Endodermal cell (in vitro differentiated cells): ENCODE results near the gene AJAP1. TPM values are rescaled to one million over a fixed set of nuclear protein-coding genes. Genes with fewer than 3 reads are reported as not detected.

ENCODE experiments used
- DNase-seq: peaks from one replicate; pipeline ENCODE4 v3.0.0-alpha.2; 2017
- H3K27ac ChIP-seq: 2 replicates; pipeline ENCODE4 v1.5.1; 2013; ENCODE audit warnings: mild to moderate bottlenecking, low read depth, low read length, moderate library complexity
- H3K27me3 ChIP-seq: 2 replicates; pipeline ENCODE4 v1.6.1; 2013; ENCODE audit warnings: mild to moderate bottlenecking, low read length, moderate library complexity; ENCODE audit not compliant: insufficient read depth, control insufficient read depth, poor library complexity, severe bottlenecking
- H3K36me3 ChIP-seq: 2 replicates; pipeline ENCODE4 v1.7.0; 2013; ENCODE audit warnings: mild to moderate bottlenecking, low read length, moderate library complexity; ENCODE audit not compliant: control insufficient read depth, insufficient read depth
- H3K4me1 ChIP-seq: one replicate; pipeline ENCODE4 v1.7.0; 2013; ENCODE audit warnings: low read length; ENCODE audit not compliant: control insufficient read depth, insufficient read depth
- H3K4me3 ChIP-seq: 2 replicates; pipeline ENCODE4 v1.5.1; 2013; ENCODE audit warnings: mild to moderate bottlenecking, low read length, moderate library complexity
- H3K9ac ChIP-seq: 2 replicates; pipeline ENCODE4 v1.6.1; 2013; ENCODE audit warnings: mild to moderate bottlenecking, low read length, moderate library complexity; ENCODE audit not compliant: poor library complexity, severe bottlenecking; ENCODE audit errors: extremely low read depth
- H3K9me3 ChIP-seq: 2 replicates; pipeline ENCODE4 v1.6.1; 2013; ENCODE audit warnings: mild to moderate bottlenecking, low read length, moderate library complexity; ENCODE audit not compliant: control insufficient read depth
- H3K27ac Mint-ChIP-seq: 2 replicates; pipeline ENCODE4 v1.8.0; 2020; ENCODE audit warnings: mixed read lengths
- H3K27me3 Mint-ChIP-seq: 2 replicates; pipeline ENCODE4 v1.8.0; 2021; ENCODE audit warnings: mild to moderate bottlenecking, mixed read lengths; ENCODE audit not compliant: insufficient read depth
- H3K36me3 Mint-ChIP-seq: 2 replicates; pipeline ENCODE4 v1.8.0; 2020; ENCODE audit warnings: low read depth, mixed read lengths
- H3K4me1 Mint-ChIP-seq: 2 replicates; pipeline ENCODE4 v1.8.0; 2020; ENCODE audit warnings: mixed read lengths
- H3K4me3 Mint-ChIP-seq: 2 replicates; pipeline ENCODE4 v1.8.0; 2020; ENCODE audit warnings: mild to moderate bottlenecking, moderate library complexity, mixed read lengths
- H3K9me3 Mint-ChIP-seq: 2 replicates; pipeline ENCODE4 v1.8.0; 2020; ENCODE audit warnings: mild to moderate bottlenecking, mixed read lengths
- WGBS, 2 experiments: methylation state at CpG; one replicate each; pipeline versions ENCODE4 v1.1.5 to v1.1.7; 2013; ENCODE audit warnings: missing lambda C conversion rate in 2 of 2, mixed read lengths in 1 of 2; ENCODE audit not compliant: insufficient coverage in 1 of 2, insufficient read length in 1 of 2; 5-methylcytosine and 5-hydroxymethylcytosine counted together
- total RNA-seq, 2 donors: library from RNA; stranded (reverse); fragmentation: NEBNext Ultra II Directional in 1 of 2; extraction: Animal tissue kit (Norgen Biotek cat#: 25700) in 1 of 2; gene quantifications; 2 replicates in 1 of 2; 3 replicates in 1 of 2; pipeline ENCODE4 v1.2.1, GENCODE V29; 2021
- TF ChIP-seq, protein P1 (sequence below): fragments of 200-600 bp; sonication (generic); conservative IDR thresholded peaks from 2 replicates; pipeline ENCODE4 v1.5.0; 2021; ENCODE audit warnings: antibody characterized with exemption, mild to moderate bottlenecking

AJAP1 gene
- total RNA-seq, 2 donors from 2014 or later = 19.4 to 22.1 TPM

DNA sequence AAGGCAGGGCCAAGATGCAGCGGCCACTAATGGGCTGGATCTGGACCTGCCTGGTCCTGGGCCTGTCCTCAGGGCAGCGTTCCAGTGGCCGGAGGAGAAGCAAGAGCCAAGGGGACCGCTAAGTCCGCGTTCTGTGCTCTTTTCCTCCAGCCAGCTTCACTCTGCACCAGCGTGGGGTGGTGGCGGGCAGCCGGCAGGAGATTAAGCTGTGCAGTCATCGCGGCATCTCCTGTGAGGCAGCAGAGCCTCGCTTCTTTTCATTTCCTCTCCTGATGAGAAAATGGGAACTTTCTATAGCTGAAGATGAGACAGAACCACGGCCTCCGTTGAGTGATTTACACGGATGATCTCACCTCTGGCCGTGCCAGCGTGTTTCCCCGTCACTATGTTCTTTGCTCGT lies 43.4 kb downstream of the AJAP1 start:
- Histone ChIP-seq H3K27ac (no peak overlapping the region), H3K9ac (no peak overlapping the region), H3K4me3 (no peak overlapping the region), H3K36me3 (peaks cover 13% of the 10 kb centered on the region), H3K9me3 (no peaks in the 10 kb centered on the region), H3K27me3 (no peaks in the 10 kb centered on the region), H3K4me1 (no peaks in the 10 kb centered on the region)
- peaks cover 18% of the 10 kb centered on the region for H3K27me3 Mint-ChIP-seq
- WGBS, 2 experiments = 91 to 95% methylated on average over 13 to 19 of the region's 19 CpGs
- H3K27ac Mint-ChIP-seq = no peak overlapping the region
- H3K36me3 Mint-ChIP-seq = peaks cover 14% of the 10 kb centered on the region
- H3K9me3 Mint-ChIP-seq = no peaks in the 10 kb centered on the region
- H3K4me1 Mint-ChIP-seq = peaks cover 4% of the 10 kb centered on the region
- H3K4me3 Mint-ChIP-seq = no peak overlapping the region
- DNase-seq = no peak
- TF ChIP-seq, protein P1, sequence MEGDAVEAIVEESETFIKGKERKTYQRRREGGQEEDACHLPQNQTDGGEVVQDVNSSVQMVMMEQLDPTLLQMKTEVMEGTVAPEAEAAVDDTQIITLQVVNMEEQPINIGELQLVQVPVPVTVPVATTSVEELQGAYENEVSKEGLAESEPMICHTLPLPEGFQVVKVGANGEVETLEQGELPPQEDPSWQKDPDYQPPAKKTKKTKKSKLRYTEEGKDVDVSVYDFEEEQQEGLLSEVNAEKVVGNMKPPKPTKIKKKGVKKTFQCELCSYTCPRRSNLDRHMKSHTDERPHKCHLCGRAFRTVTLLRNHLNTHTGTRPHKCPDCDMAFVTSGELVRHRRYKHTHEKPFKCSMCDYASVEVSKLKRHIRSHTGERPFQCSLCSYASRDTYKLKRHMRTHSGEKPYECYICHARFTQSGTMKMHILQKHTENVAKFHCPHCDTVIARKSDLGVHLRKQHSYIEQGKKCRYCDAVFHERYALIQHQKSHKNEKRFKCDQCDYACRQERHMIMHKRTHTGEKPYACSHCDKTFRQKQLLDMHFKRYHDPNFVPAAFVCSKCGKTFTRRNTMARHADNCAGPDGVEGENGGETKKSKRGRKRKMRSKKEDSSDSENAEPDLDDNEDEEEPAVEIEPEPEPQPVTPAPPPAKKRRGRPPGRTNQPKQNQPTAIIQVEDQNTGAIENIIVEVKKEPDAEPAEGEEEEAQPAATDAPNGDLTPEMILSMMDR = no peak

DNA sequence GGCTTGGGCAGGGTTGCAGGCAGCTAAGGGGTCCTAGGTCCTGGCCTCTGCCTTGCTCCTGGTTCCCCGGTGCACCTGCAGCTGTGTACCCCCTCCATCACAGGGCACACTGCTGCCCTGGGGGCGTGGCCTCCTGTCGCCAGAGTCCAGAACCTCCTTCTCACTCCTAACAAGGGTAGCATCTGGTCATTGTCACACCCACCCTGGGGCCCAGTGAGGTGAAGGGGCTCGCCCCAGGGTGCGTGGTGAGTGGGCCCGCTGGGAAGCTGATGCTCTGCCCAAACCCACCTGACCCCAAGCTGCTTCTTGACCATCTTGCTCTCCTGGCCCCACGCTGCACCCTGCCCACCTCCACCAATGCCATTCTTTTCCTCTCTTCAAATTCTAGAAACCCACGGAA lies 44.5 kb downstream of the AJAP1 start:
- Mint-ChIP-seq H3K4me3 (no peak overlapping the region), H3K27me3 (peaks cover 26% of the 10 kb centered on the region), H3K27ac (no peak overlapping the region), H3K4me1 (peaks cover 10% of the 10 kb centered on the region), H3K36me3 (peaks cover 15% of the 10 kb centered on the region), H3K9me3 (no peaks in the 10 kb centered on the region)
- H3K4me1 ChIP-seq = no peaks in the 10 kb centered on the region
- H3K36me3 ChIP-seq = peaks cover 16% of the 10 kb centered on the region
- no peak overlapping the region for H3K4me3 ChIP-seq
- no peaks in the 10 kb centered on the region for H3K27me3 ChIP-seq
- DNase-seq = no peak
- WGBS, 2 experiments = 86 to 93% methylated on average over 5 to 8 of the region's 8 CpGs
- no peaks in the 10 kb centered on the region for H3K9me3 ChIP-seq
- H3K9ac ChIP-seq = no peak overlapping the region
- H3K27ac ChIP-seq = no peak overlapping the region
- TF ChIP-seq, protein P1 = no peak

DNA sequence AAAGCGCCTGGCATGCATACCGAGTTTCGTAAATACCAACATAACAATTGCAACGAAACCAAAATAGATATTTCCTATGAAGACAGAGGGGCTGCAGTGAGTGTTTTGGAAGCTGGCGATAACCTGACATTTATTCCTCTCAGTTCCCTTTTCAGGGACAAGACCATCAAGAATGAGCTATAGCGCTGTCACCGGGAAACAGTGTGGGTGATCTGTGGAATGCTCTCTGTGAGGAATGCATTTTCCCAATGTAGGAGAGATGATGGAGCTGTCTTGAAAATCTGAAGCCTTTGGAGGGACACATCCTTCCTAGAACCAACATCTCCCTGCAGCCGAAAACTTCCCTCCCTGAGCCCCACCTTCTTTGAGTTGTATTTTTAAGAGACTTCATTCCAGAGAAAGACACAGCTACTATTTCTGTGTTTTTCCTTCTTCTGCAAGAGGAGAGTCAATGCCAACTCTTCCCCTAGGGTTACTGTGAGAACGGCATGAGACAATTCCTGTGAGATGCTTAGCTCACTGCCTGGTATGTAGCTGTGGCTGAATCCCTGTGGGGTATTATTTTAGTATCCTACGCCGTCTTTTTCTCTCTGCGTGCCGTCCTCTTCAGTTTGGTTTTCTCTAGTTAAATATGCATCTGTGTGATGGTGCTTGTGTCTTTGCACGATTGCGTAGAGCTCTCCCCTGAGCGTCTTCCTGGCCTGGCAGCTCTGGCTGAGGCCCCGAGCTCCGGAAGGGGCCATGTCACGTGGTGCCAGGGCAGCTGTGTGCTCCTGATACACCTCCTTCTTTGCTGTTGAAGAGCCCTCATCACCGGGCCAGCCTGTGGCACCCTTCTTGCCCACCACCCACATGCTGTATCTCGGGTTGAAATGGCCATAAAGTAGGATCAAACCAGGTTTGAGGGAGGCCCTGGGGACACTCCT lies 45.2 kb downstream of the AJAP1 start:
- Histone ChIP-seq H3K36me3 (peaks cover 17% of the 10 kb centered on the region), H3K4me1 (no peaks in the 10 kb centered on the region), H3K27me3 (no peaks in the 10 kb centered on the region), H3K4me3 (no peak overlapping the region), H3K9ac (no peak overlapping the region), H3K9me3 (no peaks in the 10 kb centered on the region), H3K27ac (peak overlapping the region; percentile 13)
- Mint-ChIP-seq H3K27ac (no peak overlapping the region), H3K27me3 (peaks cover 25% of the 10 kb centered on the region), H3K4me1 (peaks cover 10% of the 10 kb centered on the region), H3K36me3 (peaks cover 14% of the 10 kb centered on the region), H3K4me3 (no peak overlapping the region), H3K9me3 (no peaks in the 10 kb centered on the region)
- no peak for DNase-seq
- WGBS, 2 experiments = 92 to 96% methylated on average over 12 to 21 of the region's 21 CpGs
- TF ChIP-seq, protein P1 = no peak
